SK-N-SH (cell line): ENCODE measurements around the gene HAAO. TPM values are rescaled to one million over a fixed set of nuclear protein-coding genes. Genes with fewer than 3 reads are reported as not detected.

Source experiments
- CTCF ChIA-PET: fragments of 300-600, 350-600 bp; formaldehyde crosslinking; extraction: SDS; loops from one replicate; lab custom pipeline; 2021; lab: Yijun Ruan, JAX
- POLR2A ChIA-PET: fragments of 350-600 bp; sonication (Branson Sonifier 250); formaldehyde crosslinking; extraction: SDS; loops from one replicate; lab custom pipeline; 2020; ENCODE audit warnings: antibody characterized with exemption, inconsistent platforms; lab: Yijun Ruan, JAX
- DNase-seq: peaks from one replicate; pipeline ENCODE4 v3.0.0; 2012
- H2AFZ ChIP-seq: fragments of 200-600 bp; sonication (generic); 2 replicates; pipeline ENCODE4 v1.8.1; 2016; ENCODE audit warnings: antibody characterized with exemption, mild to moderate bottlenecking, low read depth
- H3F3A ChIP-seq: fragments of 200-600 bp; sonication (generic); replicated peaks from 2 replicates; pipeline ENCODE3; 2016; ENCODE audit warnings: antibody characterized with exemption, mild to moderate bottlenecking; ENCODE audit not compliant: insufficient read depth
- H3K27ac ChIP-seq, 2 experiments: fragments of 200-500 bp in 1 of 2; fragments of 200-600 bp in 1 of 2; sonication (Bioruptor generic) in 1 of 2; sonication (generic), shearing (Covaris generic) in 1 of 2; 2 replicates each; pipeline versions ENCODE4 v1.5.1 to v1.6.1; 2014 to 2016; ENCODE audit warnings: low read depth in 2 of 2, inconsistent platforms in 1 of 2, low read length in 1 of 2, mild to moderate bottlenecking in 1 of 2, mixed read lengths in 1 of 2
- H3K27me3 ChIP-seq: fragments of 200-600 bp; sonication (generic), shearing (Covaris generic); 2 replicates; pipeline ENCODE4 v1.6.1; 2016; ENCODE audit warnings: mixed run types; ENCODE audit not compliant: insufficient read depth
- H3K36me3 ChIP-seq, 2 experiments: fragments of 200-500 bp in 1 of 2; fragments of 200-600 bp in 1 of 2; sonication (Bioruptor generic) in 1 of 2; sonication (generic) in 1 of 2; replicated peaks in 1 of 2; 2 replicates each; pipeline versions ENCODE3 to v1.5.1; 2014 to 2016; ENCODE audit warnings: low read length in 1 of 2, mild to moderate bottlenecking in 1 of 2; ENCODE audit not compliant: insufficient read depth in 2 of 2, control insufficient read depth in 1 of 2
- H3K4me1 ChIP-seq, 2 experiments: fragments of 200-500 bp in 1 of 2; fragments of 200-600 bp in 1 of 2; sonication (Bioruptor generic) in 1 of 2; sonication (generic), shearing (Covaris generic) in 1 of 2; 2 replicates each; pipeline versions ENCODE4 v1.5.1 to v1.6.1; 2014 to 2016; ENCODE audit warnings: low read depth in 1 of 2, low read length in 1 of 2, mixed run types in 1 of 2; ENCODE audit not compliant: insufficient read depth in 2 of 2, control insufficient read depth in 1 of 2
- H3K4me2 ChIP-seq: fragments of 200-600 bp; sonication (generic), shearing (Covaris generic); 2 replicates; pipeline ENCODE4 v1.6.1; 2017; ENCODE audit warnings: mixed run types
- H3K4me3 ChIP-seq, 2 experiments: fragments of 200-500 bp in 1 of 2; fragments of 200-600 bp in 1 of 2; sonication (Bioruptor generic) in 1 of 2; sonication (generic), shearing (Covaris generic) in 1 of 2; 2 replicates each; pipeline versions ENCODE4 v1.5.1 to v1.8.1; 2014 to 2016; ENCODE audit warnings: low read depth in 2 of 2, inconsistent platforms in 1 of 2, low read length in 1 of 2, mild to moderate bottlenecking in 1 of 2, mixed read lengths in 1 of 2, moderate library complexity in 1 of 2
- H3K79me2 ChIP-seq: fragments of 200-600 bp; sonication (generic); 2 replicates; pipeline ENCODE4 v1.8.1; 2017; ENCODE audit warnings: mild to moderate bottlenecking; ENCODE audit not compliant: insufficient read depth
- H3K9ac ChIP-seq: fragments of 200-600 bp; sonication (generic); 2 replicates; pipeline ENCODE4 v1.6.1; 2017; ENCODE audit warnings: mixed run types
- H3K9me2 ChIP-seq: fragments of 200-600 bp; sonication (generic); 2 replicates; pipeline ENCODE4 v1.6.1; 2017; ENCODE audit warnings: mixed run types
- H3K9me3 ChIP-seq: fragments of 200-600 bp; sonication (generic); 2 replicates; pipeline ENCODE4 v1.6.1; 2017; ENCODE audit warnings: mixed run types, mild to moderate bottlenecking, moderate library complexity
- H4K20me1 ChIP-seq: fragments of 200-600 bp; sonication (generic); 2 replicates; pipeline ENCODE4 v1.6.1; 2017; ENCODE audit warnings: mild to moderate bottlenecking, mixed run types; ENCODE audit not compliant: insufficient read depth
- EZH2phosphoT487 ChIP-seq: fragments of 200-600 bp; sonication (generic); IDR thresholded peaks from 2 replicates; pipeline ENCODE4 v1.6.1; 2017; ENCODE audit warnings: low read depth, mixed run types, mild to moderate bottlenecking, antibody characterized with exemption, moderate library complexity, borderline replicate concordance
- FOSL2 ChIP-seq: IDR thresholded peaks from 2 replicates; pipeline ENCODE4 v1.4.0; 2012; ENCODE audit warnings: low read depth, mild to moderate bottlenecking, moderate library complexity, borderline replicate concordance
- GABPA ChIP-seq: IDR thresholded peaks from 2 replicates; pipeline ENCODE4 v1.4.0; 2012; ENCODE audit warnings: low read depth, mild to moderate bottlenecking
- IRF3 ChIP-seq: fragments of 150-350 bp; IDR thresholded peaks from 2 replicates; pipeline ENCODE4 v1.6.1; 2016; ENCODE audit warnings: mild to moderate bottlenecking, low read depth, low read length
- JUND ChIP-seq: IDR thresholded peaks from 2 replicates; pipeline ENCODE4 v1.4.0; 2012
- MXI1 ChIP-seq: IDR thresholded peaks from 2 replicates; pipeline ENCODE4 v1.6.1; 2012; ENCODE audit warnings: mild to moderate bottlenecking, low read depth, low read length, improper control_type of control experiment
- PBX3 ChIP-seq: IDR thresholded peaks from 2 replicates; pipeline ENCODE4; 2012
- RAD21 ChIP-seq: IDR thresholded peaks from 2 replicates; pipeline ENCODE4 v1.6.1; 2012; ENCODE audit warnings: mild to moderate bottlenecking, low read length
- RCOR1 ChIP-seq: fragments of 150-350 bp; IDR thresholded peaks from 2 replicates; pipeline ENCODE4 v1.6.1; 2017; ENCODE audit warnings: antibody characterized with exemption, low read length
- RFX5 ChIP-seq: IDR thresholded peaks from 2 replicates; pipeline ENCODE4 v1.6.1; 2012; ENCODE audit warnings: mild to moderate bottlenecking, improper control_type of control experiment, low read length
- SIN3A ChIP-seq: IDR thresholded peaks from 2 replicates; pipeline ENCODE4 v1.6.1; 2012; ENCODE audit warnings: low read depth, mild to moderate bottlenecking, low read length, moderate library complexity, borderline replicate concordance
- TCF12 ChIP-seq: IDR thresholded peaks from 2 replicates; pipeline ENCODE4 v1.4.0; 2012
- WGBS: methylation state at CpG from one replicate; pipeline ENCODE4 v1.1.6; 2017; ENCODE audit warnings: low lambda C conversion rate; 5-methylcytosine and 5-hydroxymethylcytosine counted together
- polyA plus RNA-seq, 3 experiments: library from polyadenylated mRNA; depleted of rRNA; stranded (reverse); fragments of >200 nt; gene quantifications; 2 replicates each; pipeline ENCODE4 v1.2.3, GENCODE V29; 2012

HAAO gene
- polyA plus RNA-seq, 1 of the 3 experiments (the other 2 are of a cell fraction) = not detected

GRCh38 chr2:42804891-42805290 lies 12.5 kb upstream of the HAAO start:
- Histone ChIP-seq H3K4me1 (peaks cover 0 to 8% of the 10 kb centered on the region in 2 experiments; a peak in 1 of 4 replicates), H3K9me2 (no peaks in the 10 kb centered on the region), H3K9me3 (no peaks in the 10 kb centered on the region), H3F3A (peaks cover 7% of the 10 kb centered on the region), H3K79me2 (no peaks in the 10 kb centered on the region), H3K36me3 (no peaks in the 10 kb centered on the region), H3K27ac (no peak overlapping the region), H2AFZ (no peak overlapping the region), H3K9ac (no peak overlapping the region), H3K4me3 (no peak overlapping the region), H3K27me3 (no peaks in the 10 kb centered on the region), H3K4me2 (no peak overlapping the region), H4K20me1 (no peaks in the 10 kb centered on the region)
- ChIA-PET POLR2A (no interaction called here), CTCF (interaction anchor here (1.6 kb wide), 1 partner anchor 24 kb away, joined by 3 read pairs; no protein-coding TSS in a partner anchor)
- TF ChIP-seq PBX3 (no peak), RAD21 (no peak), JUND (no peak), RCOR1 (no peak), EZH2phosphoT487 (no peak), GABPA (no peak), IRF3 (no peak), RFX5 (no peak), FOSL2 (no peak)
- 78% methylated on average over 5 of the region's 5 CpGs for WGBS
- DNase-seq = no peak

GRCh38 chr2:42804338-42804737 lies 12.0 kb upstream of the HAAO start:
- Histone ChIP-seq H3K4me1 (peaks cover 0 to 8% of the 10 kb centered on the region in 2 experiments; a peak in 1 of 4 replicates), H3K27me3 (no peaks in the 10 kb centered on the region), H3K9me2 (no peaks in the 10 kb centered on the region), H3K4me3 (no peak overlapping the region), H3F3A (peaks cover 3% of the 10 kb centered on the region), H3K27ac (no peak overlapping the region), H3K79me2 (no peaks in the 10 kb centered on the region), H3K9ac (no peak overlapping the region), H4K20me1 (no peaks in the 10 kb centered on the region), H2AFZ (no peak overlapping the region), H3K36me3 (no peaks in the 10 kb centered on the region), H3K9me3 (no peaks in the 10 kb centered on the region), H3K4me2 (no peak overlapping the region)
- TF ChIP-seq EZH2phosphoT487 (no peak), PBX3 (no peak), SIN3A (no peak), MXI1 (no peak), TCF12 (no peak)
- POLR2A ChIA-PET = no interaction called here
- CTCF ChIA-PET = interaction anchor here (1.6 kb wide), 1 partner anchor 24 kb away, joined by 3 read pairs; no protein-coding TSS in a partner anchor
- no peak for DNase-seq
- WGBS = 62% methylated on average over 3 of the region's 3 CpGs
